ENCODE data around the gene SLC4A1. TPM values are rescaled to one million over a fixed set of nuclear protein-coding genes. Genes with fewer than 3 reads are reported as not detected.

SLC4A1 gene
- total and polyA plus RNA-seq, 2 of the 13 experiments (the other 11 are each of a cell fraction or from before 2014, with no cell fraction given) = not detected

DNA sequence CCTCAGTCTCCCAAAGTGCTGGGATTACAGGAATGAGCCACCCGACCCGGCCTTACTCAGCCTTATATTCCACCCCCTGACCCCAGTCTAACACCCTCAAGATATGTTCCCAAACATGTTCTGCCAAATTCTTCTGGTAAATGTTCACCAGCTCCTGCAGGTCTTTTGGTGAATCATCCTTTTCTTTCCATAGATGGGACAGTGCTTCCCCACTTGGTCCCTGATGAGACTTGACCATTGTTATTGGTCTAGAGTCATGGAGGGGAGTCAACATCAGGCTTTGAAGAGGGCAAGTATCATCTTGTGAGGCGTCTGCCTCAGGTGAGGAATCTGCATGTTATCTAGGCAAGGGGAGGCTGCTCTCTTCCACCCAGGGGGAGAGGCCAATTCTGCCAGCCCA lies 30.0 kb upstream of the SLC4A1 start:
- Histone ChIP-seq H3K9me3 (ENCODE audit: low read length) (no peaks in the 10 kb centered on the region), H2AFZ (ENCODE audit: low read length) (no peak overlapping the region), H3K9ac (ENCODE audit: insufficient read depth, low read depth, low read length) (no peak overlapping the region), H3K79me2 (ENCODE audit: insufficient read depth, low read length) (no peaks in the 10 kb centered on the region), H3K4me1 (ENCODE audit: insufficient read depth, low read length) (no peaks in the 10 kb centered on the region), H3K36me3 (replicated peaks in 1 of 2; ENCODE audit: control insufficient read depth in 1 of 2, insufficient read depth in 2 of 2, low read length in 2 of 2) (no peaks in the 10 kb centered on the region), H3K4me3 (replicated peaks in 1 of 3; ENCODE audit: insufficient read depth in 1 of 3, low read depth in 2 of 3, low read length in 3 of 3) (no peak overlapping the region), H3K27ac (ENCODE audit: extremely low read length, insufficient read depth, low read length) (no peak overlapping the region), H4K20me1 (ENCODE audit: insufficient read depth, low read length) (no peaks in the 10 kb centered on the region), H3K4me2 (ENCODE audit: low read depth, low read length) (no peak overlapping the region), H3K27me3 (ENCODE audit: control insufficient read depth in 1 of 2, insufficient read depth in 2 of 2, low read length in 2 of 2) (peaks cover 0 to 27% of the 10 kb centered on the region in 2 experiments; a peak in 3 of 5 replicates)
- WGBS (ENCODE audit: low lambda C conversion rate) = 3% methylated on average over 3 of the region's 3 CpGs
- intact Hi-C loops (cut with micrococcal nuclease; ENCODE audit: unreplicated experiment) (no loop called here), in situ Hi-C loops (cut with HindIII; ENCODE audit: extremely low pct_ligation_motif_present, low pct_unique_long_range_greater_than_20kb) (no loop called here)
- no peak for FAIRE-seq
- no peak for DNase-seq (ENCODE audit: low spot score)
- CTCF ChIA-PET (ENCODE audit: low intra/inter-chr PET ratio, low total read pairs) = no interaction called here
- ATAC-seq = no peak
- POLR2A ChIA-PET = interaction anchor here (1.0 kb wide), 1 partner anchor 18 kb away, joined by 4 read pairs; no protein-coding TSS in a partner anchor
- TF ChIP-seq ZNF33A (CRISPR knock-in tag; IDR thresholded peaks at IDR 0.05; ENCODE audit: borderline replicate concordance) = no peak
- BruUV-seq (replicated peaks) = no TSS peak

DNA sequence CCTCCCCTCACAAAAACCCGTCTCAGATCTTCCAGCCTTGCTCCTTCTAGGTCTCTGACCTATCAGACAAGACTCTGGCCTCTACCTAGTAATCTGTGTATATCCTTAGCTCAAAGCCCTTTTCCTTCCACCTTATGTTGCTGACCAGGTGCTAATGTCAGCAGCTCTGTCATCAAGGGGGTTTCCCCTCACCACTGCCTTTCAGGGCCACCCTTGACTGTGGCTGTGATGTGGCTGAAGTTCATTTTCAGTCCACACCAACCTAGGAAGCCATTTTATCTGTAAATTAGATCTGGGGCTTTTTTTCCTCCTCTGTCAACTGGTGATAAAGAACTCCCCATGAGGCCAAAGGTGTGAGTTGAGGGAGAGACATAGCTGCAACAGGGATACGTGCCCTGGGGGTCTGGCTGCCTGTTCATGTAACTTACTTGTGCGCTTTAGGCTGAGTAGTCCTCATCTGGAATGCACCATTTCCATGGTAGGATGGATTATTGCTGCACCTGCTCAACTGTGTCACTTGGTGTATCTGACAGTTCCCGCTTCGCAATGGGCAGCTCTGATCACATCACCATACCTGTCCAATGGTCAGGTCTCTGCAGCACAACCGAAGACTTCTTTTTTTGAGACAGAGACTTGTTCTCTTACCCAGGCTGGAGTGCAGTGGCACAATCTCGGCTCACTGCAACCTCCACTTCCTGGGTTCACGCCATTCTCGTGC lies 25.7 kb upstream of the SLC4A1 start:
- WGBS (ENCODE audit: low lambda C conversion rate) = 25% methylated on average over 9 of the region's 9 CpGs
- no peak overlapping the region for H3K4me3 ChIP-seq (replicated peaks in 1 of 3; ENCODE audit: insufficient read depth in 1 of 3, low read depth in 2 of 3, low read length in 3 of 3)
- DNase-seq (ENCODE audit: low spot score) (no peak), FAIRE-seq (no peak), ATAC-seq (no peak)
- ChIA-PET POLR2A (interaction anchor here (2.2 kb wide), 1 partner anchor 14 kb away, joined by 5 read pairs; no protein-coding TSS in a partner anchor), CTCF (ENCODE audit: low intra/inter-chr PET ratio, low total read pairs) (no interaction called here)
- no TSS peak for BruUV-seq (replicated peaks)
- TF ChIP-seq ZMYM2 (CRISPR knock-in tag; IDR thresholded peaks at IDR 0.05) = no peak
- TF ChIP-seq ZNF670 (CRISPR knock-in tag; IDR thresholded peaks at IDR 0.05; ENCODE audit: borderline replicate concordance) = no peak
- no peaks in the 10 kb centered on the region for H3K4me1 ChIP-seq (ENCODE audit: insufficient read depth, low read length)
- H3K9ac ChIP-seq (ENCODE audit: insufficient read depth, low read depth, low read length) = no peak overlapping the region
- no peak overlapping the region for H3K4me2 ChIP-seq (ENCODE audit: low read depth, low read length)
- H3K36me3 ChIP-seq (replicated peaks in 1 of 2; ENCODE audit: control insufficient read depth in 1 of 2, insufficient read depth in 2 of 2, low read length in 2 of 2) = no peaks in the 10 kb centered on the region
- H3K9me3 ChIP-seq (ENCODE audit: low read length) = no peaks in the 10 kb centered on the region
- H3K27ac ChIP-seq (ENCODE audit: extremely low read length, insufficient read depth, low read length) = no peak overlapping the region
- H3K27me3 ChIP-seq (ENCODE audit: control insufficient read depth in 1 of 2, insufficient read depth in 2 of 2, low read length in 2 of 2) = peaks cover 0 to 24% of the 10 kb centered on the region in 2 experiments; a peak in 3 of 5 replicates
- H2AFZ ChIP-seq (ENCODE audit: low read length) = no peak overlapping the region
- no peaks in the 10 kb centered on the region for H3K79me2 ChIP-seq (ENCODE audit: insufficient read depth, low read length)
- H4K20me1 ChIP-seq (ENCODE audit: insufficient read depth, low read length) = no peaks in the 10 kb centered on the region
- in situ Hi-C loops (cut with HindIII; ENCODE audit: extremely low pct_ligation_motif_present, low pct_unique_long_range_greater_than_20kb) (no loop called here), intact Hi-C loops (cut with micrococcal nuclease; ENCODE audit: unreplicated experiment) (no loop called here)
